Mesendoderm (in vitro differentiated cells): ENCODE results near the gene GATA6.
"Not testable (repeated sequence)": the region's sequence is repeated elsewhere in the genome, so short reads cannot be mapped to it uniquely, and the experiment has no call there.

Experiments
- DNase-seq: peaks from one replicate; pipeline ENCODE4 v3.0.0; 2013
- H2AK5ac ChIP-seq: 2 replicates; pipeline ENCODE4 v1.6.1; 2013; ENCODE audit warnings: low read length, inconsistent platforms
- H2BK120ac ChIP-seq: 2 replicates; pipeline ENCODE4 v1.6.1; 2013; ENCODE audit warnings: low read depth, mild to moderate bottlenecking, low read length, moderate library complexity, mixed read lengths
- H2BK15ac ChIP-seq: replicated peaks from 2 replicates; pipeline ENCODE4 v1.6.1; 2013; ENCODE audit warnings: low read depth, mild to moderate bottlenecking, moderate library complexity
- H2BK5ac ChIP-seq: 2 replicates; pipeline ENCODE4 v1.6.1; 2013; ENCODE audit warnings: low read length, inconsistent platforms
- H3K18ac ChIP-seq: 2 replicates; pipeline ENCODE4 v1.6.1; 2013; ENCODE audit warnings: mild to moderate bottlenecking, low read length, mixed read lengths
- H3K23ac ChIP-seq: one replicate; pipeline ENCODE4 v1.6.1; 2013; ENCODE audit warnings: low read length
- H3K27ac ChIP-seq: 2 replicates; pipeline ENCODE4 v1.5.1; 2013; ENCODE audit warnings: low read depth, mild to moderate bottlenecking, inconsistent platforms, low read length, moderate library complexity
- H3K27me3 ChIP-seq: 2 replicates; pipeline ENCODE4 v1.6.1; 2013; ENCODE audit warnings: low read length, control low read depth, mild to moderate bottlenecking, inconsistent platforms; ENCODE audit not compliant: insufficient read depth, poor library complexity
- H3K36me3 ChIP-seq: 2 replicates; pipeline ENCODE4 v1.6.1; 2013; ENCODE audit warnings: low read length, inconsistent platforms; ENCODE audit not compliant: control insufficient read depth, insufficient read depth
- H3K4ac ChIP-seq: one replicate; pipeline ENCODE4 v1.6.1; 2013; ENCODE audit warnings: low read depth, mild to moderate bottlenecking, low read length, moderate library complexity
- H3K4me1 ChIP-seq: 2 replicates; pipeline ENCODE4 v1.6.1; 2013; ENCODE audit warnings: low read depth, low read length, inconsistent platforms; ENCODE audit not compliant: control insufficient read depth
- H3K4me2 ChIP-seq: 2 replicates; pipeline ENCODE4 v1.6.1; 2013; ENCODE audit warnings: low read length
- H3K4me3 ChIP-seq: 2 replicates; pipeline ENCODE4 v1.5.1; 2013; ENCODE audit warnings: mild to moderate bottlenecking, low read length
- H3K56ac ChIP-seq: one replicate; pipeline ENCODE4 v1.6.1; 2013; ENCODE audit warnings: low read length
- H3K79me1 ChIP-seq: 2 replicates; pipeline ENCODE4 v1.6.1; 2013; ENCODE audit warnings: low read length, inconsistent platforms
- H3K79me2 ChIP-seq: 2 replicates; pipeline ENCODE4 v1.6.1; 2013; ENCODE audit warnings: mild to moderate bottlenecking, low read length; ENCODE audit not compliant: control insufficient read depth, insufficient read depth
- H3K9ac ChIP-seq: 2 replicates; pipeline ENCODE4 v1.6.1; 2013; ENCODE audit warnings: low read length, inconsistent platforms
- H4K5ac ChIP-seq: one replicate; pipeline ENCODE4 v1.6.1; 2013; ENCODE audit warnings: low read length
- H4K8ac ChIP-seq: one replicate; pipeline ENCODE4 v1.6.1; 2013; ENCODE audit warnings: low read depth, mild to moderate bottlenecking, control low read depth, low read length, moderate library complexity
- WGBS: extraction: QIAGEN DNeasy Blood & Tissue Kit; methylation state at CpG from one replicate; pipeline ENCODE4 v1.1.7; 2013; ENCODE audit warnings: low lambda C conversion rate, missing lambda C conversion rate; ENCODE audit not compliant: insufficient coverage; ENCODE audit errors: extremely low coverage; 5-methylcytosine and 5-hydroxymethylcytosine counted together

GATA6 gene

DNA sequence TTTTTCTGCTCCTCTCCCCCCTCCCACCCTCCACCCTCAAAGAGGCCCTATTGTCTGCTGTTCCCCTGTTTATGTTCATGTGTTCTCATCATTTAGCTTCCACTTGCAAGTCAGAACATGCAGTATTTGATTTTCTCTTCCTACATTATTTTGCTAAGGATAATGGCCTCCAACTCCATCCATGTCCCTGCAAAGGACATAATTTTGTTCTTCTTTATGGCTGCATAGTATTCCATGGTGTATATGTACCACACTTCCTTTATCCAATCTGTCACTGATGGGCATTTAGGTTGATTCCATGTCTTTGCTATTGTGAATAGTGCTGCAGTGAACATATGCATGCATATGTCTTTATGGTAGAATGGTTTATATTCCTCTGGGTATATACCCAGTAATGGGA is 51.2 kb downstream of the GATA6 start:
- not testable (repeated sequence) for H3K79me1 ChIP-seq, H3K9ac ChIP-seq, H4K8ac ChIP-seq, H4K5ac ChIP-seq, H3K36me3 ChIP-seq, H3K4ac ChIP-seq, H2BK5ac ChIP-seq, H3K4me1 ChIP-seq, H2AK5ac ChIP-seq, H3K56ac ChIP-seq, H3K23ac ChIP-seq, H3K4me3 ChIP-seq, H3K4me2 ChIP-seq, DNase-seq, H2BK15ac ChIP-seq, H3K27me3 ChIP-seq, H3K79me2 ChIP-seq, H2BK120ac ChIP-seq, H3K18ac ChIP-seq, H3K27ac ChIP-seq

DNA sequence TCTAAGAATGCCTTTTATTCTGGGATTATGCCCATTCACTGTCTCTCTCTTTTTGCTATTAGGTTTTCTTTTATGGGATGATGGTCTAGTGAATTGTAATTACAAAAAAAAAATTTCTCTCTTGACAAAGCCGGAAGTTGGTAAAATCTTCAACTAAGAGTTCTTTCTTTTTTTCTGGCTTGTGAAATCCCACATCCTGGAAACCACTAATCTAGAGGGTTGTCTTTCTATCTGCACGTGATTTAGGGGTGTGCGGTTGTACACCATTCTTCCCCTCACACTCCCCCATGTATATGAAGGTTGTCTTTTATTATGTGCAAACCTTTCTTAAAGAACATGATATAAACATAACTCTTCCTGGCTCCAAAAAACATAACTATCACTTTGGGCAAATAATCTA is 52.0 kb downstream of the GATA6 start:
- no peak overlapping the region for H3K23ac ChIP-seq
- DNase-seq: no peak
- WGBS: no CpG with 5 or more reads among the region's 3 CpGs
- no peak overlapping the region for H2BK5ac ChIP-seq
- no peaks in the 10 kb centered on the region for H3K79me2 ChIP-seq
- no peak overlapping the region for H3K4me2 ChIP-seq
- H3K4ac ChIP-seq: no peak overlapping the region
- H2BK120ac ChIP-seq: no peak overlapping the region
- H3K4me3 ChIP-seq: no peak overlapping the region
- no peak overlapping the region for H2BK15ac ChIP-seq
- H3K4me1 ChIP-seq: peaks cover 7% of the 10 kb centered on the region
- H3K36me3 ChIP-seq: no peaks in the 10 kb centered on the region
- H3K18ac ChIP-seq: no peak overlapping the region
- no peak overlapping the region for H4K5ac ChIP-seq
- no peak overlapping the region for H4K8ac ChIP-seq
- no peak overlapping the region for H3K9ac ChIP-seq
- H3K27me3 ChIP-seq: no peaks in the 10 kb centered on the region
- no peak overlapping the region for H3K56ac ChIP-seq
- no peak overlapping the region for H3K27ac ChIP-seq
- no peak overlapping the region for H2AK5ac ChIP-seq
- no peaks in the 10 kb centered on the region for H3K79me1 ChIP-seq

- Histone ChIP-seq H3K23ac (no peak overlapping the region), H3K4me3 (no peak overlapping the region), H4K5ac (no peak overlapping the region), H2AK5ac (no peak overlapping the region), H3K79me2 (no peaks in the 10 kb centered on the region), H3K36me3 (no peaks in the 10 kb centered on the region), H2BK5ac (no peak overlapping the region), H4K8ac (no peak overlapping the region), H3K9ac (no peak overlapping the region), H3K18ac (no peak overlapping the region), H3K4me2 (no peak overlapping the region), H3K4ac (no peak overlapping the region), H3K27ac (no peak overlapping the region), H3K79me1 (no peaks in the 10 kb centered on the region), H3K56ac (no peak overlapping the region), H2BK120ac (no peak overlapping the region), H2BK15ac (no peak overlapping the region), H3K4me1 (peaks cover 5% of the 10 kb centered on the region), H3K27me3 (no peaks in the 10 kb centered on the region)
- peak; percentile 68 for DNase-seq
- WGBS: no CpG with 5 or more reads among the region's 13 CpGs
Measured at GRCh38 chr18:22223254-22223964, 54.0 kb downstream of the GATA6 start.

- Histone ChIP-seq H2BK15ac (no peak overlapping the region), H3K79me2 (no peaks in the 10 kb centered on the region), H3K18ac (no peak overlapping the region), H3K9ac (no peak overlapping the region), H3K79me1 (no peaks in the 10 kb centered on the region), H3K4me1 (peaks cover 2% of the 10 kb centered on the region), H2BK120ac (no peak overlapping the region), H3K4ac (no peak overlapping the region), H4K5ac (no peak overlapping the region), H3K4me3 (no peak overlapping the region), H3K4me2 (no peak overlapping the region), H3K27me3 (no peaks in the 10 kb centered on the region), H3K27ac (no peak overlapping the region), H2BK5ac (no peak overlapping the region), H3K23ac (no peak overlapping the region), H3K36me3 (no peaks in the 10 kb centered on the region), H2AK5ac (no peak overlapping the region), H4K8ac (no peak overlapping the region), H3K56ac (no peak overlapping the region)
- no peak for DNase-seq
- no CpG with 5 or more reads among the region's 1 CpG for WGBS
Measured at GRCh38 chr18:22223965-22224322, 54.6 kb downstream of the GATA6 start.

DNA sequence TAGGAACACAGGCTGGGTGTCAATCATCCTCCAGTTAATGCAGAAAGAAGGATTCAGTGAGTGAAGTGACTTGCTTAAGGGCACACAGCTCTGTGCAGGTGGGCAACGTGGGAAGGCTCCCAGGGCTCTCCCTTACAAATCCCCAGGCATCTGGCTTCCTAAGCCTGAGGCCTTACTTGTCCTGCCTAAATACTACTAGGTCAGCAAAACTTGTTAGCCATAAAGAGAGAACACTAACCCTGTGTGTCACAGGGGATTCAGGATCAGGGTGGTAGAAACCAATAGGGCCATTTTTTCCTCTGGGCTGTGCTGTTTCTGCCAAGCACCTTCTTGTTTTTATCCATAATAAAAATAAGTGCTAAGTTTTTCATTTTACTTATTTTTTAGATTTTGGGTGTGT is 55.0 kb downstream of the GATA6 start:
- Histone ChIP-seq H2BK120ac (no peak overlapping the region), H3K36me3 (no peaks in the 10 kb centered on the region), H3K18ac (no peak overlapping the region), H3K27ac (no peak overlapping the region), H4K8ac (no peak overlapping the region), H3K4me1 (peaks cover 2% of the 10 kb centered on the region), H2BK15ac (no peak overlapping the region), H3K56ac (no peak overlapping the region), H3K4ac (no peak overlapping the region), H3K79me1 (no peaks in the 10 kb centered on the region), H3K79me2 (no peaks in the 10 kb centered on the region), H2AK5ac (no peak overlapping the region), H3K9ac (no peak overlapping the region), H3K4me2 (no peak overlapping the region), H2BK5ac (no peak overlapping the region), H3K27me3 (no peaks in the 10 kb centered on the region), H3K23ac (no peak overlapping the region), H3K4me3 (no peak overlapping the region), H4K5ac (no peak overlapping the region)
- DNase-seq: no peak
- no CpG with 5 or more reads among the region's 1 CpG for WGBS

GRCh38 chr18:22226801-22227200 is 57.4 kb downstream of the GATA6 start:
- H3K27ac ChIP-seq: no peak overlapping the region
- WGBS: 100% methylated on average over 1 of the region's 4 CpGs
- no peak overlapping the region for H3K56ac ChIP-seq
- no peak overlapping the region for H2BK120ac ChIP-seq
- no peak overlapping the region for H3K18ac ChIP-seq
- no peaks in the 10 kb centered on the region for H3K79me2 ChIP-seq
- H3K23ac ChIP-seq: no peak overlapping the region
- H3K79me1 ChIP-seq: no peaks in the 10 kb centered on the region
- H3K27me3 ChIP-seq: no peaks in the 10 kb centered on the region
- no peaks in the 10 kb centered on the region for H3K36me3 ChIP-seq
- DNase-seq: no peak
- H2AK5ac ChIP-seq: no peak overlapping the region
- no peak overlapping the region for H4K5ac ChIP-seq
- H3K4ac ChIP-seq: no peak overlapping the region
- no peak overlapping the region for H2BK15ac ChIP-seq
- no peak overlapping the region for H3K9ac ChIP-seq
- H3K4me3 ChIP-seq: no peak overlapping the region
- H2BK5ac ChIP-seq: no peak overlapping the region
- no peak overlapping the region for H4K8ac ChIP-seq
- no peaks in the 10 kb centered on the region for H3K4me1 ChIP-seq
- no peak overlapping the region for H3K4me2 ChIP-seq
